H1 (cell line): ENCODE results near the gene GPR39. TPM values are rescaled to one million over a fixed set of nuclear protein-coding genes. Genes with fewer than 3 reads are reported as not detected.

ENCODE experiments used
- CTCF ChIA-PET: fragments of 300-600 bp; sonication (Branson Sonifier 250); formaldehyde crosslinking; loops from one replicate; lab custom pipeline; 2021; ENCODE audit not compliant: partially characterized antibody; lab: Charles Lee
- POLR2A ChIA-PET: fragments of 300-600 bp; sonication (Branson Sonifier 250); formaldehyde crosslinking; loops from one replicate; lab custom pipeline; 2021; ENCODE audit warnings: inconsistent platforms; ENCODE audit not compliant: partially characterized antibody; lab: Charles Lee
- DNase-seq, 2 experiments: peaks; one replicate each; pipeline versions ENCODE4 v3.0.0 to v3.0.0-alpha.2; 2010 to 2022; ENCODE audit warnings: low spot score in 2 of 2, low read depth in 1 of 2, mixed read lengths in 1 of 2
- FAIRE-seq: peaks from 2 replicates; lab custom pipeline; 2011; peaks lifted over from hg19 to GRCh38; lab: Jason Lieb, UNC
- H2AFZ ChIP-seq: 2 replicates; pipeline ENCODE4 v1.8.1; 2012; ENCODE audit warnings: low read length, inconsistent platforms
- H2AK5ac ChIP-seq: 2 replicates; pipeline ENCODE4 v1.6.1; 2013; ENCODE audit warnings: low read depth, low read length
- H2BK120ac ChIP-seq: replicated peaks from 2 replicates; pipeline ENCODE3; 2013; ENCODE audit warnings: low read depth, low read length, inconsistent platforms
- H2BK12ac ChIP-seq: 2 replicates; pipeline ENCODE4 v1.6.1; 2013; ENCODE audit warnings: low read depth, low read length
- H2BK15ac ChIP-seq: 2 replicates; pipeline ENCODE4 v1.6.1; 2013; ENCODE audit warnings: low read length
- H2BK20ac ChIP-seq: 2 replicates; pipeline ENCODE4 v1.6.1; 2013; ENCODE audit warnings: low read length
- H2BK5ac ChIP-seq: 2 replicates; pipeline ENCODE4 v1.6.1; 2013; ENCODE audit warnings: low read depth, low read length
- H3K14ac ChIP-seq: 2 replicates; pipeline ENCODE4 v1.6.1; 2013; ENCODE audit warnings: inconsistent platforms; ENCODE audit not compliant: insufficient read length
- H3K18ac ChIP-seq: 2 replicates; pipeline ENCODE4 v1.6.1; 2013; ENCODE audit warnings: low read length; ENCODE audit errors: extremely low read depth
- H3K23ac ChIP-seq: 2 replicates; pipeline ENCODE4 v1.6.1; 2013; ENCODE audit warnings: inconsistent platforms; ENCODE audit not compliant: insufficient read length
- H3K23me2 ChIP-seq: 2 replicates; pipeline ENCODE4 v1.6.1; 2013; ENCODE audit warnings: low read depth, low read length
- H3K27ac ChIP-seq: 2 replicates; pipeline ENCODE4 v1.6.1; 2011; ENCODE audit warnings: low read depth, low read length, inconsistent platforms
- H3K27me3 ChIP-seq, 4 experiments: replicated peaks in 1 of 4; 1 replicate in 1 of 4; 2 replicates in 3 of 4; pipeline versions ENCODE4 v1.6.1 to v1.8.1; 2011 to 2013; ENCODE audit warnings: low read length in 3 of 4, mild to moderate bottlenecking in 3 of 4, inconsistent platforms in 2 of 4, mixed read lengths in 2 of 4, moderate library complexity in 1 of 4; ENCODE audit not compliant: control insufficient read depth in 3 of 4, insufficient read depth in 3 of 4; ENCODE audit errors: extremely low read depth in 1 of 4
- H3K36me3 ChIP-seq, 4 experiments: 2 replicates each; pipeline versions ENCODE4 v1.6.1 to v1.8.1; 2011 to 2013; ENCODE audit warnings: mild to moderate bottlenecking in 4 of 4, low read length in 3 of 4, moderate library complexity in 2 of 4, control low read depth in 1 of 4, inconsistent platforms in 1 of 4; ENCODE audit not compliant: insufficient read depth in 4 of 4, control insufficient read depth in 2 of 4
- H3K4ac ChIP-seq: replicated peaks from 2 replicates; pipeline ENCODE3; 2013; ENCODE audit warnings: low read length, low read depth, mixed read lengths, inconsistent platforms; ENCODE audit not compliant: insufficient read length
- H3K4me1 ChIP-seq, 4 experiments: replicated peaks in 1 of 4; 1 replicate in 1 of 4; 2 replicates in 3 of 4; pipeline versions ENCODE4 v1.6.1 to v1.8.1; 2011 to 2013; ENCODE audit warnings: low read length in 3 of 4, inconsistent platforms in 2 of 4, mixed read lengths in 1 of 4; ENCODE audit not compliant: insufficient read depth in 4 of 4, control insufficient read depth in 3 of 4
- H3K4me2 ChIP-seq, 2 experiments: 2 replicates each; pipeline versions ENCODE4 v1.6.1 to v1.8.1; 2011 to 2013; ENCODE audit warnings: low read depth in 2 of 2, low read length in 2 of 2, control low read depth in 1 of 2, inconsistent platforms in 1 of 2, mild to moderate bottlenecking in 1 of 2; ENCODE audit not compliant: insufficient read depth in 1 of 2
- H3K4me3 ChIP-seq, 4 experiments: fragments of 200-600, 300-600 bp in 1 of 4; sonication (generic), shearing (Covaris generic), sonication (Bioruptor Twin) in 1 of 4; 2 replicates each; pipeline versions ENCODE4 v1.5.1 to v1.8.1; 2011 to 2016; ENCODE audit warnings: low read length in 4 of 4, low read depth in 3 of 4, control low read depth in 2 of 4, inconsistent platforms in 2 of 4, mild to moderate bottlenecking in 2 of 4, mixed read lengths in 1 of 4, moderate library complexity in 1 of 4; ENCODE audit not compliant: insufficient read depth in 2 of 4; ENCODE audit errors: extremely low read depth in 1 of 4
- H3K56ac ChIP-seq: replicated peaks from 2 replicates; pipeline ENCODE3; 2013; ENCODE audit warnings: low read depth, mild to moderate bottlenecking, mixed read lengths, low read length, inconsistent platforms; ENCODE audit not compliant: insufficient read length
- H3K79me1 ChIP-seq: 2 replicates; pipeline ENCODE4 v1.6.1; 2013; ENCODE audit warnings: low read depth, low read length, control low read depth
- H3K79me2 ChIP-seq, 2 experiments: 2 replicates each; pipeline versions ENCODE4 v1.6.1 to v1.8.1; 2012 to 2013; ENCODE audit warnings: low read length in 2 of 2, mild to moderate bottlenecking in 2 of 2, inconsistent platforms in 1 of 2; ENCODE audit not compliant: insufficient read depth in 2 of 2, control insufficient read depth in 1 of 2
- H3K9ac ChIP-seq, 4 experiments: replicated peaks in 1 of 4; 1 replicate in 1 of 4; 2 replicates in 3 of 4; pipeline versions ENCODE4 v1.6.1 to v1.8.1; 2011 to 2013; ENCODE audit warnings: low read depth in 3 of 4, low read length in 3 of 4, control low read depth in 2 of 4, mild to moderate bottlenecking in 2 of 4, moderate library complexity in 2 of 4, inconsistent platforms in 1 of 4; ENCODE audit errors: extremely low read depth in 1 of 4
- H3K9me3 ChIP-seq, 2 experiments: 2 replicates each; pipeline versions ENCODE4 v1.6.1 to v1.8.1; 2012 to 2013; ENCODE audit warnings: mild to moderate bottlenecking in 2 of 2, moderate library complexity in 2 of 2, control low read depth in 1 of 2, inconsistent platforms in 1 of 2, low read depth in 1 of 2, low read length in 1 of 2, mixed read lengths in 1 of 2; ENCODE audit not compliant: insufficient read depth in 2 of 2
- H4K20me1 ChIP-seq, 2 experiments: replicated peaks in 1 of 2; 2 replicates each; pipeline versions ENCODE3 to v1.8.1; 2011 to 2013; ENCODE audit warnings: inconsistent platforms in 2 of 2, low read length in 2 of 2, mild to moderate bottlenecking in 1 of 2; ENCODE audit not compliant: insufficient read depth in 2 of 2, control insufficient read depth in 1 of 2
- H4K5ac ChIP-seq: 2 replicates; pipeline ENCODE4 v1.6.1; 2013; ENCODE audit warnings: low read length, low read depth, mixed read lengths, inconsistent platforms; ENCODE audit not compliant: insufficient read length
- H4K8ac ChIP-seq: 2 replicates; pipeline ENCODE4 v1.8.0; 2013; ENCODE audit warnings: mild to moderate bottlenecking, moderate library complexity, low read length, inconsistent platforms; ENCODE audit not compliant: insufficient read depth; ENCODE audit errors: extremely low read depth
- H4K91ac ChIP-seq: replicated peaks from 2 replicates; pipeline ENCODE3; 2013; ENCODE audit warnings: low read length, mixed read lengths, inconsistent platforms; ENCODE audit not compliant: insufficient read length
- CBX8 ChIP-seq: fragments of 300-800, 300-1000 bp; sonication (generic); IDR thresholded peaks from 2 replicates; pipeline ENCODE4 v1.7.1; 2016; ENCODE audit warnings: low read depth, low read length, borderline replicate concordance
- JUND ChIP-seq: IDR thresholded peaks from 2 replicates; pipeline ENCODE4 v1.6.1; 2011; ENCODE audit warnings: mild to moderate bottlenecking, improper control_type of control experiment, low read length
- POU5F1 ChIP-seq: IDR thresholded peaks from 2 replicates; pipeline ENCODE4 v1.6.1; 2011; ENCODE audit warnings: low read depth, mild to moderate bottlenecking, low read length, moderate library complexity
- SP1 ChIP-seq: IDR thresholded peaks from 2 replicates; pipeline ENCODE4 v1.6.1; 2011; ENCODE audit warnings: low read depth, low read length
- SP4 ChIP-seq: IDR thresholded peaks from 2 replicates; pipeline ENCODE4 v1.6.1; 2012; ENCODE audit warnings: low read length, inconsistent platforms
- WGBS, 2 experiments: shearing (Covaris generic) in 1 of 2; methylation state at CpG; one replicate each; pipeline versions ENCODE4 v1.1.6 to v1.1.7; 2013 to 2015; ENCODE audit warnings: low lambda C conversion rate in 2 of 2, mixed read lengths in 2 of 2, inconsistent platforms in 1 of 2, low coverage in 1 of 2, missing lambda C conversion rate in 1 of 2; ENCODE audit not compliant: insufficient replicate concordance in 2 of 2, insufficient coverage in 1 of 2, insufficient read length in 1 of 2; ENCODE audit errors: extremely low coverage in 1 of 2, missing lambda C conversion rate in 1 of 2; 5-methylcytosine and 5-hydroxymethylcytosine counted together
- polyA plus RNA-seq, 7 experiments: library from polyadenylated mRNA; depleted of rRNA in 3 of 7; stranded (reverse) in 5 of 7; unstranded in 2 of 7; fragments of >200 nt in 5 of 7; fragments of 200-250 nt in 2 of 7; gene quantifications; 1 replicate in 5 of 7; 2 replicates in 1 of 7; 4 replicates in 1 of 7; pipeline versions ENCODE4 v1.2.1 to v1.2.3, GENCODE V29; 2011 to 2013; ENCODE audit warnings: missing spikeins in 2 of 7, mixed read lengths in 2 of 7
- total RNA-seq: library from RNA; stranded (reverse); fragmentation: NEBNext Ultra II Directional; extraction: Animal tissue kit (Norgen Biotek cat#: 25700); gene quantifications from 2 replicates; pipeline ENCODE4 v1.2.1, GENCODE V29; 2021

Gene GPR39
- total and polyA plus RNA-seq, 2 of the 8 experiments (the other 6 are each of a cell fraction or from before 2014, with no cell fraction given): 0.63 to 2.7 TPM

- Histone ChIP-seq H3K79me1 (no peaks in the 10 kb centered on the region), H3K4me3 (no peak overlapping the region), H3K27me3 (no peaks in the 10 kb centered on the region), H2AK5ac (no peak overlapping the region), H3K4ac (no peak overlapping the region), H4K5ac (no peak overlapping the region), H2AFZ (no peak overlapping the region), H3K4me2 (no peak overlapping the region), H4K20me1 (no peaks in the 10 kb centered on the region), H3K9ac (no peak overlapping the region), H4K91ac (no peak overlapping the region), H3K14ac (no peak overlapping the region), H2BK5ac (no peak overlapping the region), H3K9me3 (no peaks in the 10 kb centered on the region), H3K36me3 (no peaks in the 10 kb centered on the region), H3K56ac (no peak overlapping the region), H4K8ac (no peak overlapping the region), H2BK15ac (no peak overlapping the region), H2BK120ac (no peak overlapping the region), H2BK20ac (no peak overlapping the region), H2BK12ac (no peak overlapping the region), H3K23ac (no peak overlapping the region), H3K18ac (no peak overlapping the region), H3K23me2 (no peaks in the 10 kb centered on the region), H3K4me1 (peaks cover 0 to 6% (median 3%) of the 10 kb centered on the region in 4 experiments; a peak in 4 of 7 replicates), H3K79me2 (no peaks in the 10 kb centered on the region), H3K27ac (no peak overlapping the region)
- CTCF ChIA-PET: no interaction called here
- TF ChIP-seq SP4 (no peak), POU5F1 (no peak), CBX8 (no peak), JUND (no peak), SP1 (no peak)
- FAIRE-seq (no peak), DNase-seq (no peak)
- POLR2A ChIA-PET: no interaction called here
- WGBS, 2 experiments: 94% methylated on average over 1 of the region's 1 CpG; no CpG with 5 or more reads in 1 of the 2 experiments
These were observed 188.0 kb downstream of the GPR39 start for GRCh38 chr2:132604561-132604960.
